WTC11 (cell line): Measurements from ENCODE around the gene FBXO3.

Experiments used
- ETV6 ChIP-seq: sonication (generic); formaldehyde crosslinking; IDR thresholded peaks from 2 replicates; pipeline ENCODE4 v1.8.1; 2022; ENCODE audit warnings: mild to moderate bottlenecking, missing genetic modification reagents
- FOXP1 ChIP-seq: sonication (generic); formaldehyde crosslinking; IDR thresholded peaks from 2 replicates; pipeline ENCODE4 v1.8.0; 2022; ENCODE audit warnings: missing genetic modification reagents, mild to moderate bottlenecking, moderate library complexity, borderline replicate concordance
- NFE2L1 ChIP-seq: sonication (generic); formaldehyde crosslinking; IDR thresholded peaks from 2 replicates; pipeline ENCODE4 v1.8.1; 2023; ENCODE audit warnings: missing genetic modification reagents
- NR3C1 ChIP-seq: sonication (generic); formaldehyde crosslinking; conservative IDR thresholded peaks from 2 replicates; pipeline ENCODE4 v1.8.1; 2023; ENCODE audit warnings: low read depth, mild to moderate bottlenecking, missing genetic modification reagents
- TCF7 ChIP-seq: sonication (generic); formaldehyde crosslinking; IDR thresholded peaks from 2 replicates; pipeline ENCODE4 v1.8.0; 2022; ENCODE audit warnings: mild to moderate bottlenecking, low read depth, missing genetic modification reagents, moderate library complexity
- ZBTB21 ChIP-seq: sonication (generic); formaldehyde crosslinking; IDR thresholded peaks from 2 replicates; pipeline ENCODE4 v1.8.1; 2023; ENCODE audit warnings: mild to moderate bottlenecking, missing genetic modification reagents, borderline replicate concordance
- TF ChIP-seq, protein P1 (sequence below): fragments of 200-600 bp; IDR thresholded peaks from 2 replicates; pipeline ENCODE4 v1.8.0; 2022; ENCODE audit warnings: antibody characterized with exemption
- TF ChIP-seq, protein P2 (sequence below): sonication (generic); formaldehyde crosslinking; IDR thresholded peaks from 2 replicates; pipeline ENCODE4 v1.8.0; 2022; ENCODE audit warnings: mild to moderate bottlenecking, missing genetic modification reagents
- TF ChIP-seq, protein P3 (sequence below): sonication (generic); formaldehyde crosslinking; IDR thresholded peaks from 2 replicates; pipeline ENCODE4 v1.8.0; 2022; ENCODE audit warnings: mild to moderate bottlenecking, missing genetic modification reagents

DNA sequence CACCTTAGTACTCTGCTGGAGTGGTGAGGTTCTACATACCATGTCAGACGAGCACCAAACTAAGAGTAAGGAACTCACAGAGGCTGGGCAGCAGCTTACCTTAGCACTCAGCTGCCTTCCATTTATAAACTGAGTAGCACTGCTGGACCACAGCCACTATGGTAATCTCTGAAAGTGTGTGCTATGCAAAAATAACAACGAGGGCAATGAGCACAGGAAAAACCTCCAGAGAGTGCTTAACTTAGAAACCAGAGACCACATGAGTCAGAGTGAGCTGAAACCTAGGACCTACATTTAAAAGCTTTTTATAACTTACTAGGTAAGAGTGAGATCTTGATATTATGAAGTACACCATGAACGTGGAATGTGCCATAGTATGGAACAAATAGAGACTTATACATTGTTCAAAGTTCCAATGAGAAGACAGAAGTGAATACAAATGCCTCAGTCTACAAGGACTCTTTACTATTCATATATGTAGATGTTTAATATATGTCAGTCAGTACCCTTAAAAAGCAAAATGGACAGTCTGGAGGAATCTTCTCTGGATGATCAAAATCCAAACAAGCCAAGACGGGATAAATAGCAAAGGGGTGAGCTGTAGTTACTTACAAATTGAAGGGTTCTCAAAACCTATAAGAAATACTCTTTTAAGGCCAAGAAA is 20.9 kb downstream of the FBXO3 start:
- TF ChIP-seq, protein P1, sequence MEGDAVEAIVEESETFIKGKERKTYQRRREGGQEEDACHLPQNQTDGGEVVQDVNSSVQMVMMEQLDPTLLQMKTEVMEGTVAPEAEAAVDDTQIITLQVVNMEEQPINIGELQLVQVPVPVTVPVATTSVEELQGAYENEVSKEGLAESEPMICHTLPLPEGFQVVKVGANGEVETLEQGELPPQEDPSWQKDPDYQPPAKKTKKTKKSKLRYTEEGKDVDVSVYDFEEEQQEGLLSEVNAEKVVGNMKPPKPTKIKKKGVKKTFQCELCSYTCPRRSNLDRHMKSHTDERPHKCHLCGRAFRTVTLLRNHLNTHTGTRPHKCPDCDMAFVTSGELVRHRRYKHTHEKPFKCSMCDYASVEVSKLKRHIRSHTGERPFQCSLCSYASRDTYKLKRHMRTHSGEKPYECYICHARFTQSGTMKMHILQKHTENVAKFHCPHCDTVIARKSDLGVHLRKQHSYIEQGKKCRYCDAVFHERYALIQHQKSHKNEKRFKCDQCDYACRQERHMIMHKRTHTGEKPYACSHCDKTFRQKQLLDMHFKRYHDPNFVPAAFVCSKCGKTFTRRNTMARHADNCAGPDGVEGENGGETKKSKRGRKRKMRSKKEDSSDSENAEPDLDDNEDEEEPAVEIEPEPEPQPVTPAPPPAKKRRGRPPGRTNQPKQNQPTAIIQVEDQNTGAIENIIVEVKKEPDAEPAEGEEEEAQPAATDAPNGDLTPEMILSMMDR: no peak
- TF ChIP-seq ETV6 (CRISPR knock-in tag) (no peak), FOXP1 (CRISPR knock-in tag) (no peak), NFE2L1 (CRISPR knock-in tag) (no peak), NR3C1 (no peak), ZBTB21 (CRISPR knock-in tag) (no peak), TCF7 (no peak)
- TF ChIP-seq, protein P2, sequence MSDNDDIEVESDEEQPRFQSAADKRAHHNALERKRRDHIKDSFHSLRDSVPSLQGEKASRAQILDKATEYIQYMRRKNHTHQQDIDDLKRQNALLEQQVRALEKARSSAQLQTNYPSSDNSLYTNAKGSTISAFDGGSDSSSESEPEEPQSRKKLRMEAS: no peak
- TF ChIP-seq, protein P3, sequence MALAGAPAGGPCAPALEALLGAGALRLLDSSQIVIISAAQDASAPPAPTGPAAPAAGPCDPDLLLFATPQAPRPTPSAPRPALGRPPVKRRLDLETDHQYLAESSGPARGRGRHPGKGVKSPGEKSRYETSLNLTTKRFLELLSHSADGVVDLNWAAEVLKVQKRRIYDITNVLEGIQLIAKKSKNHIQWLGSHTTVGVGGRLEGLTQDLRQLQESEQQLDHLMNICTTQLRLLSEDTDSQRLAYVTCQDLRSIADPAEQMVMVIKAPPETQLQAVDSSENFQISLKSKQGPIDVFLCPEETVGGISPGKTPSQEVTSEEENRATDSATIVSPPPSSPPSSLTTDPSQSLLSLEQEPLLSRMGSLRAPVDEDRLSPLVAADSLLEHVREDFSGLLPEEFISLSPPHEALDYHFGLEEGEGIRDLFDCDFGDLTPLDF (CRISPR knock-in tag): no peak
